Nephron (organoid): ENCODE results near the gene FIGNL1.
A peak's percentile ranks its signal among the peaks of the same experiment; 100 is the strongest.

Experiments
- H3K27ac Mint-ChIP-seq, 3 experiments: 2 replicates each; pipeline ENCODE4 v1.8.0; 2020; ENCODE audit warnings: mixed read lengths in 3 of 3, mild to moderate bottlenecking in 2 of 3, moderate library complexity in 1 of 3
- H3K27me3 Mint-ChIP-seq: 2 replicates; pipeline ENCODE4 v1.8.0; 2021; ENCODE audit warnings: low read depth, mild to moderate bottlenecking, moderate library complexity, mixed read lengths
- H3K36me3 Mint-ChIP-seq: 2 replicates; pipeline ENCODE4 v1.8.0; 2020; ENCODE audit warnings: low read depth, mixed read lengths
- H3K4me1 Mint-ChIP-seq: 2 replicates; pipeline ENCODE4 v1.8.0; 2020; ENCODE audit warnings: mixed read lengths
- H3K4me3 Mint-ChIP-seq, 3 experiments: 2 replicates each; pipeline ENCODE4 v1.8.0; 2020; ENCODE audit warnings: mild to moderate bottlenecking in 3 of 3, mixed read lengths in 3 of 3, moderate library complexity in 2 of 3
- H3K9me3 Mint-ChIP-seq: 2 replicates; pipeline ENCODE4 v1.8.0; 2020; ENCODE audit warnings: mixed read lengths
- CTCF ChIP-seq, 3 experiments: fragments of 200-600 bp; sonication (generic); IDR thresholded peaks; one replicate each; pipeline ENCODE4 v1.5.0; 2021; ENCODE audit warnings: antibody characterized with exemption in 3 of 3; ENCODE audit not compliant: unreplicated experiment in 3 of 3

The FIGNL1 gene

DNA sequence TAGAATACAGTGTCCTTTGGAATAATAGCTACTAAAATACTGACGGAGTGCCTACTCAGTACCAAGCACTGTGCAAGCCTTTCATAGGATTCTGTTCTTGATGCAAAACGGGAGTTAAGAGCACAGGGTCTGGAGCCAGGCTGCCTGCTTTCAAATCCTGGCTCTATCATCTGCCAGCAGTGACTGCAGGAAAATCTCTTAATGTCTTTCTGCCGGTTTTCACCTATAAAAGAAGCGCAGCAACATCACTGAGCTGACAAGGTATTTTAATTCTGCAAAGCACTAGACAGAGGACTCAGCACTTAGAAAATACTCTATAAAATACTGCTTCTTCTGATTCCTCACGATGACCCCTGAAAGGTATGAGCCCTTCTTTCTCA, 659 bp downstream of the FIGNL1 start:
- Mint-ChIP-seq H3K27ac (no peak overlapping the region), H3K9me3 (no peaks in the 10 kb centered on the region), H3K4me3 (peak overlapping the region; percentile 88 to 91 (median 88)), H3K4me1 (peaks cover 20% of the 10 kb centered on the region), H3K27me3 (peaks cover 11% of the 10 kb centered on the region), H3K36me3 (peaks cover 17% of the 10 kb centered on the region)
- TF ChIP-seq CTCF (IDR thresholded peaks at IDR 0.05; ENCODE audit: unreplicated experiment in 3 of 3): no peak

GRCh38 chr7:50448823-50449222, 1.3 kb downstream of the FIGNL1 start:
- Mint-ChIP-seq H3K36me3 (peaks cover 24% of the 10 kb centered on the region), H3K27me3 (peaks cover 11% of the 10 kb centered on the region), H3K27ac (no peak overlapping the region), H3K4me1 (peaks cover 20% of the 10 kb centered on the region), H3K4me3 (peak overlapping the region; percentile 28 to 91 (median 88)), H3K9me3 (no peaks in the 10 kb centered on the region)
- no peak for TF ChIP-seq CTCF (IDR thresholded peaks at IDR 0.05; ENCODE audit: unreplicated experiment in 3 of 3)

GRCh38 chr7:50446542-50446960, 3.6 kb downstream of the FIGNL1 start:
- Mint-ChIP-seq H3K9me3 (no peaks in the 10 kb centered on the region), H3K36me3 (peaks cover 25% of the 10 kb centered on the region), H3K4me1 (peaks cover 20% of the 10 kb centered on the region), H3K27ac (no peak overlapping the region), H3K27me3 (peaks cover 4% of the 10 kb centered on the region), H3K4me3 (peak overlapping the region in 1 of 3 experiments; percentile 33)
- no peak for TF ChIP-seq CTCF (IDR thresholded peaks at IDR 0.05; ENCODE audit: unreplicated experiment in 3 of 3)

GRCh38 chr7:50436133-50436806, 13.9 kb downstream of the FIGNL1 start:
- no peaks in the 10 kb centered on the region for H3K27me3 Mint-ChIP-seq

DNA sequence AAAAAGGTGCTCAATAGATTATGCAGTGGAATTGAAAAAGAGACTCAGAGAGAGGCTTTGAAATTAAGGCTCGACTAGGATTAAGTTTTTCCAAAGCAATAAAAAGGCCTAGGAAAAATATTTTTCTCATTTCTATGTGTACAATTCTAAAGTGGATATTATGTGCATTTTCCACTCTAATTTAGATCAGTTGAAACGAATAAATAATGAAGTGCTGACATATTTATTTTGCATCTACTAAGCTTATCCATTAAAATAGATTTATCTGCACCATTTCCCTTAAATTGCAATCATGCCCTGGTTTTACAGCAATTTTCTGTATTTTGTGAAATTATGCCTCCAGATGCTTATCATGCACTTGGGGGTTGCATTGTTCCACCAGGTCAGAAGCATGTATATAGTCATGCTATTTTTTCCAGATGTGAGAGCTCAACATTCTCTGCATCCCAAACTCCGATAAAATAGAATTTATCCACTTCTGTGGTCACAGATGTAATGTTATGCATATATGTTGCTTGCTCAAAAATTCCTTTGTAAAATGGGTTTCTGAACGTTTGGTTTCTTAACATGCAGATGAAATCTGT, 18.3 kb downstream of the FIGNL1 start:
- H3K27me3 Mint-ChIP-seq: no peaks in the 10 kb centered on the region
- no peaks in the 10 kb centered on the region for H3K9me3 Mint-ChIP-seq
- no peak for TF ChIP-seq CTCF (IDR thresholded peaks at IDR 0.05; ENCODE audit: unreplicated experiment in 3 of 3)
- H3K36me3 Mint-ChIP-seq: peaks cover 2% of the 10 kb centered on the region
- H3K27ac Mint-ChIP-seq: no peak overlapping the region
- no peaks in the 10 kb centered on the region for H3K4me1 Mint-ChIP-seq
- H3K4me3 Mint-ChIP-seq: no peak overlapping the region

More at GRCh38 chr7:50436133-50436806, 13.9 kb downstream of the FIGNL1 start:
- Mint-ChIP-seq H3K9me3 (no peaks in the 10 kb centered on the region), H3K4me1 (no peaks in the 10 kb centered on the region), H3K36me3 (peaks cover 16% of the 10 kb centered on the region), H3K4me3 (no peak overlapping the region), H3K27ac (no peak overlapping the region)
- TF ChIP-seq CTCF (IDR thresholded peaks at IDR 0.05; ENCODE audit: unreplicated experiment in 3 of 3): no peak

GRCh38 chr7:50431316-50431715, 18.8 kb downstream of the FIGNL1 start:
- H3K4me3 Mint-ChIP-seq: no peak overlapping the region
- H3K9me3 Mint-ChIP-seq: no peaks in the 10 kb centered on the region
- TF ChIP-seq CTCF (IDR thresholded peaks at IDR 0.05; ENCODE audit: unreplicated experiment in 3 of 3): no peak
- H3K36me3 Mint-ChIP-seq: no peaks in the 10 kb centered on the region
- no peak overlapping the region for H3K27ac Mint-ChIP-seq
- no peaks in the 10 kb centered on the region for H3K4me1 Mint-ChIP-seq
- H3K27me3 Mint-ChIP-seq: no peaks in the 10 kb centered on the region
